Caco-2 (cell line): ENCODE results near the gene ZNF101. TPM values are rescaled to one million over a fixed set of nuclear protein-coding genes. Genes with fewer than 3 reads are reported as not detected.

Experiments
- BruUV-seq: library from RNA; stranded (reverse); fragments of 400-500 nt; replicated peaks from 2 replicates; lab custom pipeline; 2021; lab: Mats Ljungman, UMichigan
- CTCF ChIA-PET: fragments of 300-600 bp; sonication (Branson Sonifier 250); formaldehyde crosslinking; loops from one replicate; lab custom pipeline; 2022; ENCODE audit warnings: antibody characterized with exemption; lab: Charles Lee
- POLR2A ChIA-PET: fragments of 300-600 bp; sonication (Branson Sonifier 250); formaldehyde crosslinking; loops from one replicate; lab custom pipeline; 2022; ENCODE audit warnings: antibody characterized with exemption; lab: Charles Lee
- DNase-seq, 2 experiments: peaks; one replicate each; pipeline versions ENCODE4 v3.0.0 to v3.0.0-alpha.2; 2020 to 2022
- H3K27me3 ChIP-seq: replicated peaks from 2 replicates; pipeline ENCODE4 v1.6.0; 2011; ENCODE audit warnings: low read length; ENCODE audit not compliant: control insufficient read depth, insufficient read depth
- H3K36me3 ChIP-seq: 2 replicates; pipeline ENCODE4 v1.5.1; 2011; ENCODE audit warnings: low read length; ENCODE audit not compliant: control insufficient read depth, insufficient read depth
- H3K4me1 ChIP-seq: fragments of 250-450 bp; sonication (Bioruptor Pico); 2 replicates; pipeline ENCODE4 v1.5.1; 2020; ENCODE audit warnings: mild to moderate bottlenecking
- H3K4me3 ChIP-seq: 2 replicates; pipeline ENCODE4 v1.5.1; 2011; ENCODE audit warnings: low read depth, mild to moderate bottlenecking, control low read depth, low read length
- H3K9me3 ChIP-seq: fragments of 250-450 bp; sonication (Bioruptor Pico); 2 replicates; pipeline ENCODE4 v1.5.1; 2020; ENCODE audit warnings: mild to moderate bottlenecking, moderate library complexity
- H3K27ac Mint-ChIP-seq: one replicate; pipeline ENCODE4 v1.8.0; 2022; ENCODE audit warnings: mixed read lengths; ENCODE audit not compliant: unreplicated experiment
- H3K27me3 Mint-ChIP-seq: one replicate; pipeline ENCODE4 v1.8.0; 2022; ENCODE audit warnings: mixed read lengths; ENCODE audit not compliant: insufficient read depth, unreplicated experiment
- H3K36me3 Mint-ChIP-seq: one replicate; pipeline ENCODE4 v1.8.0; 2022; ENCODE audit warnings: mild to moderate bottlenecking, mixed read lengths; ENCODE audit not compliant: insufficient read depth, unreplicated experiment
- H3K4me1 Mint-ChIP-seq: one replicate; pipeline ENCODE4 v1.8.0; 2022; ENCODE audit warnings: low read depth, mixed read lengths; ENCODE audit not compliant: unreplicated experiment
- H3K4me3 Mint-ChIP-seq: one replicate; pipeline ENCODE4 v1.8.0; 2022; ENCODE audit warnings: mild to moderate bottlenecking, moderate library complexity, mixed read lengths; ENCODE audit not compliant: unreplicated experiment
- H3K9me3 Mint-ChIP-seq: one replicate; pipeline ENCODE4 v1.8.0; 2022; ENCODE audit warnings: mixed read lengths; ENCODE audit not compliant: unreplicated experiment
- intact Hi-C: fragments of 100-400 bp; cut with micrococcal nuclease; formaldehyde crosslinking; loops from one replicate; pipeline ENCODE4 v1.10.0; 2022; ENCODE audit not compliant: unreplicated experiment
- total RNA-seq: library from RNA; stranded (reverse); gene quantifications from 2 replicates; pipeline ENCODE4 v1.2.3, GENCODE V29; 2022
- TF ChIP-seq, protein P1 (sequence below), 2 experiments: fragments of 200-600 bp in 1 of 2; IDR thresholded peaks; 1 replicate in 1 of 2; 2 replicates in 1 of 2; pipeline versions ENCODE4 v1.5.1 to v1.8.0; 2011 to 2022; ENCODE audit warnings: antibody characterized with exemption in 1 of 2, control low read depth in 1 of 2, inconsistent platforms in 1 of 2, low read depth in 1 of 2, low read length in 1 of 2, mild to moderate bottlenecking in 1 of 2, moderate library complexity in 1 of 2; ENCODE audit not compliant: insufficient read depth in 1 of 2, severe bottlenecking in 1 of 2, unreplicated experiment in 1 of 2

ZNF101 gene
- total RNA-seq, 1 experiment from 2014 or later, result 11.8 TPM

DNA sequence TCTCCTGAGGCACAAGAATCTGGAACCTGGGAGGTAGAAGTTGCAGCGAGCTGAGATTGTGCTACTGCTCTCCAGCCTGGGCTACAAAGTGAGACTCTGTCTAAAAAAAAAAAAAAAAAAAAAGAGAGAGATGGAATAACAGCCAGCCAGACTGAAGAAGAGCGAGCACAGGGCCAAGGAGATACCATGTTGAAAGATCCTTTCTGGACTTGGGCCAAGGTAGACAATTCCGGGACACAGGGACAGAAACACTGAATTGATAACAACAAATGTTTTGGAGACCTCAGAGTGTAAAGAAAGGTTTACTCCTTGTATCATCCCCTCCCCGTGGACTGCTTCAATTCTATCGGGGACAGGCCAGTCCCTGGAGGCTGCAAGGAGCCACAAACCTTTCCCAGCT, 45.3 kb upstream of the ZNF101 start:
- H3K36me3 Mint-ChIP-seq, result peaks cover 41% of the 10 kb centered on the region
- Histone ChIP-seq H3K4me3 (no peak overlapping the region), H3K36me3 (no peaks in the 10 kb centered on the region), H3K9me3 (no peaks in the 10 kb centered on the region), H3K27me3 (no peaks in the 10 kb centered on the region), H3K4me1 (no peaks in the 10 kb centered on the region)
- no TSS peak for BruUV-seq
- H3K4me3 Mint-ChIP-seq, result no peak overlapping the region
- H3K4me1 Mint-ChIP-seq, result peaks cover 19% of the 10 kb centered on the region
- ChIA-PET CTCF (no interaction called here), POLR2A (no interaction called here)
- no peaks in the 10 kb centered on the region for H3K9me3 Mint-ChIP-seq
- intact Hi-C loops, result no loop called here
- no peaks in the 10 kb centered on the region for H3K27me3 Mint-ChIP-seq
- H3K27ac Mint-ChIP-seq, result no peak overlapping the region
- TF ChIP-seq, protein P1, sequence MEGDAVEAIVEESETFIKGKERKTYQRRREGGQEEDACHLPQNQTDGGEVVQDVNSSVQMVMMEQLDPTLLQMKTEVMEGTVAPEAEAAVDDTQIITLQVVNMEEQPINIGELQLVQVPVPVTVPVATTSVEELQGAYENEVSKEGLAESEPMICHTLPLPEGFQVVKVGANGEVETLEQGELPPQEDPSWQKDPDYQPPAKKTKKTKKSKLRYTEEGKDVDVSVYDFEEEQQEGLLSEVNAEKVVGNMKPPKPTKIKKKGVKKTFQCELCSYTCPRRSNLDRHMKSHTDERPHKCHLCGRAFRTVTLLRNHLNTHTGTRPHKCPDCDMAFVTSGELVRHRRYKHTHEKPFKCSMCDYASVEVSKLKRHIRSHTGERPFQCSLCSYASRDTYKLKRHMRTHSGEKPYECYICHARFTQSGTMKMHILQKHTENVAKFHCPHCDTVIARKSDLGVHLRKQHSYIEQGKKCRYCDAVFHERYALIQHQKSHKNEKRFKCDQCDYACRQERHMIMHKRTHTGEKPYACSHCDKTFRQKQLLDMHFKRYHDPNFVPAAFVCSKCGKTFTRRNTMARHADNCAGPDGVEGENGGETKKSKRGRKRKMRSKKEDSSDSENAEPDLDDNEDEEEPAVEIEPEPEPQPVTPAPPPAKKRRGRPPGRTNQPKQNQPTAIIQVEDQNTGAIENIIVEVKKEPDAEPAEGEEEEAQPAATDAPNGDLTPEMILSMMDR (IDR thresholded peaks at IDR 0.05; ENCODE audit: insufficient read depth in 1 of 2, low read depth in 1 of 2, low read length in 1 of 2, severe bottlenecking in 1 of 2, unreplicated experiment in 1 of 2), result no peak
- no peak for DNase-seq

DNA sequence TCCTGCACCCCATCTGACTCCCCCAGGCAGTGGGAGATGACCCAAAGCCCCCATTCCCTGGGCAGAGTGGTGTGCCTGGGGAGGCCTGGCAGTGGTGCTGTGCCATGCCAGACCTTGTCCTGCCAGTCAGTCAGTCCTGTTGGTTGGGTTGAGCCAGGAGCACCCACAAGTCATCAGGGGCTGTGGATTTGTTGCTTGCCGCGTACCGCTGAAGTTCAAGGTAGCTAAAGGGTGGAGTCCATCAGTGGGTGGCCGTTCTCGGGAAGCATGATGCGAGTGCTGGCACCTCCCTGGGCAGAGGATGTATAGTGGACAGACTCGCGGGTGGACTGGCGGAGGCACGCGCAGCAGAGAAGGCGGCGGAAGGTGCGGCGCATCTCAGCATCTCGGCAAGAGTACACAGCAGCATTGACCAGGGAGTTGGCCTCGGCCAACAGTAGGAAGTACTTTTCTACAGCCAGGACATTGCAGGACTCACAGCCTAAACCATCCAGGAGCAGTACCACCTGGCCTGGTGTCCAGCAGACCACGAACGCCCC, 44.5 kb upstream of the ZNF101 start:
- Mint-ChIP-seq H3K27me3 (no peaks in the 10 kb centered on the region), H3K9me3 (no peaks in the 10 kb centered on the region), H3K27ac (no peak overlapping the region), H3K4me3 (no peak overlapping the region), H3K36me3 (peaks cover 41% of the 10 kb centered on the region), H3K4me1 (peaks cover 19% of the 10 kb centered on the region)
- intact Hi-C loops, result no loop called here
- no peaks in the 10 kb centered on the region for H3K4me1 ChIP-seq
- no peak for DNase-seq
- H3K4me3 ChIP-seq, result no peak overlapping the region
- POLR2A ChIA-PET, result interaction anchor here (0.6 kb wide), 1 partner anchor 38 kb away, joined by 3 read pairs; no protein-coding TSS in a partner anchor
- no peaks in the 10 kb centered on the region for H3K9me3 ChIP-seq
- no peaks in the 10 kb centered on the region for H3K36me3 ChIP-seq
- TF ChIP-seq, protein P1 (IDR thresholded peaks at IDR 0.05; ENCODE audit: insufficient read depth in 1 of 2, low read depth in 1 of 2, low read length in 1 of 2, severe bottlenecking in 1 of 2, unreplicated experiment in 1 of 2), result no peak
- CTCF ChIA-PET, result interaction anchor here (0.6 kb wide), 1 partner anchor 14 kb away, joined by 3 read pairs; no protein-coding TSS in a partner anchor
- no TSS peak for BruUV-seq
- H3K27me3 ChIP-seq, result no peaks in the 10 kb centered on the region

DNA sequence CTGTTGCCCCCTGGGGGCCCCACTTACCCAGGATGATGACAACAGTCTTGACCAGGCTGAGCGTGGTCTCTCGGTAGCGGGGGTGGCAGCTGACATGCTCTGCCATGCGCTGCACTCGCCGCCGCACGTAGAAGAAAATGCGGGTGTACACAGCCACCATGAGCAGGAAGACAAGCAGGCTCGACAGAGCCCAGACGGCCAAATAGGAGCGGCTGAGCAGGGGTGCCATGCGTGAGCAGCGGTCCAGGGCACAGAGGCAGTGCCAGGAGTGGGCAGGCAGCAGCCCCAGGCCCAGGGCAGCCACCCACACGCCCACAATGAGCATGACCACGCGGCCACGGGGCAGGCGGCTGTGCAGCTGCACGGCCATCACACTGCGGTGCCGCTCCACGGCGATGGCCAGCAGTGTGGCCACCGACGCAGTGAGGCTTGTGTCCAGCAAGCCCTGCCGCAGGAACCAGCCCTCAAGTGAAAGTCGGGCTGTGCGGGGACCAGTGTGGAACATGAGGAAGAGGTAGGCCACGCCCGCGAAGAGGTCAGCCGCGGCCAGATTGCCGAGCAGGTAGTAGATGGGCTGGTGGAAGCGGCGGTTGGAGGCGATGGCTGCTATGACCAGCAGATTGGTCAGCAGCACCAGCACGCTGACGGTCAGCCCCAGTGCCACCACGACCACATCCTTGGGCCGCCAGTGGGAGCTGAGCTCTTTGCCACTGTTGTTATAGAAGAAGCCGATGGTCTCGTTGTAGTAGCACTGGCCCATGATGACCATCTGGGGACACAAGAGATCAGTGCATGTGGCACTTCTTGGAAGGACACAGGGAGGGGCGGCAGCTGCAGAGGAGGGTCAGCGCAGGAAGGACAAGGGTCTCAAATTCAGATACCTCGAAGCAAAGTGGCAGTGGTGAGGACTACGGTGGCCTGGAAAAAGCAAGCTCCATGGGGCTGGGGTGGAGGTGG, 41.8 kb upstream of the ZNF101 start:
- H3K4me3 ChIP-seq, result peak overlapping the region; percentile 87
- POLR2A ChIA-PET, result no interaction called here
- TF ChIP-seq, protein P1 (IDR thresholded peaks at IDR 0.05; ENCODE audit: insufficient read depth in 1 of 2, low read depth in 1 of 2, low read length in 1 of 2, severe bottlenecking in 1 of 2, unreplicated experiment in 1 of 2), result no peak
- no peaks in the 10 kb centered on the region for H3K27me3 Mint-ChIP-seq
- peaks cover 39% of the 10 kb centered on the region for H3K36me3 Mint-ChIP-seq
- BruUV-seq, result no TSS peak
- no peaks in the 10 kb centered on the region for H3K9me3 Mint-ChIP-seq
- peak overlapping the region; percentile 88 for H3K27ac Mint-ChIP-seq
- intact Hi-C loops, result loop anchor here (1.0 to 5.0 kb wide), 3 partner anchors 8 to 94 kb away; partner anchors contain the start of genes ATP13A1 and PBX4
- peaks cover 19% of the 10 kb centered on the region for H3K4me1 Mint-ChIP-seq
- H3K4me3 Mint-ChIP-seq, result peak overlapping the region; percentile 91
- no peaks in the 10 kb centered on the region for H3K9me3 ChIP-seq
- CTCF ChIA-PET, result no interaction called here
- H3K36me3 ChIP-seq, result no peaks in the 10 kb centered on the region; the same call in 1 of the 2 replicates
- H3K4me1 ChIP-seq, result no peaks in the 10 kb centered on the region
- no peak for DNase-seq
- H3K27me3 ChIP-seq, result no peaks in the 10 kb centered on the region
